HG03159 (cell line): Measurements from ENCODE around the gene EFNA4.
A peak's percentile ranks its signal among the peaks of the same experiment; 100 is the strongest.

Experiments
- ATAC-seq: cut with Tn5 transposase; IDR thresholded peaks from one replicate; pipeline ENCODE4 v1.9.1; 2021; ENCODE audit warnings: mild to moderate bottlenecking, moderate library complexity; ENCODE audit not compliant: unreplicated experiment

The EFNA4 gene

GRCh38 chr1:155072531-155073289 is 9.2 kb downstream of the EFNA4 start:
- ATAC-seq, result no peak

GRCh38 chr1:155073377-155074242 is 10.1 kb downstream of the EFNA4 start:
- ATAC-seq, result no peak

- no peak for ATAC-seq
Measured at GRCh38 chr1:155075535-155075934, 12.0 kb downstream of the EFNA4 start.

- ATAC-seq, result no peak
Measured at GRCh38 chr1:155076371-155076770, 12.8 kb downstream of the EFNA4 start.

- ATAC-seq, result no peak
Measured at GRCh38 chr1:155077346-155077745, 13.8 kb downstream of the EFNA4 start.

- ATAC-seq, result no peak
Measured at GRCh38 chr1:155077758-155078445, 14.4 kb downstream of the EFNA4 start.

GRCh38 chr1:155078469-155079209 is 15.1 kb downstream of the EFNA4 start, which contains the start of gene EFNA3:
Gene EFNA3 (plus strand): TSS chr1:155078837. CDS start chr1:155078942, 105 bp downstream.
- no peak for ATAC-seq

GRCh38 chr1:155079210-155079486 is 15.6 kb downstream of the EFNA4 start:
- ATAC-seq, result no peak

- no peak for ATAC-seq
Measured at GRCh38 chr1:155079487-155080311, 16.2 kb downstream of the EFNA4 start.

- no peak for ATAC-seq
Measured at GRCh38 chr1:155080312-155081228, 17.0 kb downstream of the EFNA4 start.

GRCh38 chr1:155081472-155082300 is 18.1 kb downstream of the EFNA4 start:
- ATAC-seq, result no peak

GRCh38 chr1:155082301-155083051 is 18.9 kb downstream of the EFNA4 start:
- no peak for ATAC-seq

GRCh38 chr1:155083052-155083541 is 19.6 kb downstream of the EFNA4 start:
- ATAC-seq, result no peak

GRCh38 chr1:155083865-155084721 is 20.6 kb downstream of the EFNA4 start:
- ATAC-seq, result no peak

GRCh38 chr1:155084722-155085503 is 21.4 kb downstream of the EFNA4 start:
- peak; percentile 70 for ATAC-seq
